Measurements from ENCODE around the gene SULT1B1. TPM values are rescaled to one million over a fixed set of nuclear protein-coding genes. Genes with fewer than 3 reads are reported as not detected.

Gene SULT1B1
- total RNA-seq, 2 donors from 2014 or later, result 1.8 to 4.0 TPM

- Histone ChIP-seq H3K4me3 (no peak overlapping the region), H3K9me3 (no peaks in the 10 kb centered on the region), H3K36me3 (replicated peaks in 1 of 2; ENCODE audit: insufficient read depth in 1 of 2, low read depth in 2 of 2) (no peaks in the 10 kb centered on the region), H3K27ac (no peak overlapping the region), H3K4me1 (no peaks in the 10 kb centered on the region), H3K27me3 (no peaks in the 10 kb centered on the region)
- DNase-seq (no peak), ATAC-seq (no peak)
- 58 to 66% methylated on average over 1 of the region's 1 CpG for WGBS, 2 donors
- TF ChIP-seq CTCF (IDR thresholded peaks at IDR 0.05) (no peak), POLR2A (IDR thresholded peaks at IDR 0.05) (no peak)
- intact Hi-C loops (cut with DNase I), result no loop called here
Observed at GRCh38 chr4:69786547-69786946, 26.1 kb upstream of the SULT1B1 start.

DNA sequence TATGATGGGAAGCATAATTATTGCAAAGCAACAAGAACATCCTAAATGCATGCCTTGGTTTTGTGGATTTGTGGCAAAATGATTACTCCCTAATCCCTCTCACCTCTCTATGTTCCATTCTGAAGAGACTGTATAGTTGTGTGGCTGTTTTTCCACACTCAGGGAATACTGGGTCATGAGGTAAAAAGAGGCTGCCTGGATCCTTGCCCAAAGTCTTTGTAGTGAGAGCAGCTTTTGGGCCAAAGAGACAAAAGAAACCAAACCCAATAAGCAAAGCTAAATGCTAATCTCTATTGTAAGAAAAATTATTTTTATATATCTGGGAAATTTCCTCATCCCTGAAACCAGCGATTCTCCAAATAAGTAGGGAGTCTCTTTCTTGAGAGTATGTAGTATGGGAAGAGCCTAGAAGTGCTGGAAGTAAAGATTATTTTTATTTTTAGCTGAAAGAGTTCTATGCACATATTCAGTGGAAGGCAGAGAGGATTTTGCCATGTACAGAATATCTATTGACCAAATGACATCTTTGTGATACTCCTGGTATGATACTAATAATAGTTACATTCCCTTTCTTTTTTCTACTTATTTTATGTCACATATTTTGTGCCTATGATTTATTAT, 24.9 kb upstream of the SULT1B1 start:
- H3K4me1 ChIP-seq, result no peaks in the 10 kb centered on the region
- H3K27me3 ChIP-seq, result no peaks in the 10 kb centered on the region
- 84 to 96% methylated on average over 1 of the region's 1 CpG for WGBS, 2 donors
- no peak overlapping the region for H3K4me3 ChIP-seq
- H3K36me3 ChIP-seq (replicated peaks in 1 of 2; ENCODE audit: insufficient read depth in 1 of 2, low read depth in 2 of 2), result no peaks in the 10 kb centered on the region
- no peak for ATAC-seq
- H3K27ac ChIP-seq, result no peak overlapping the region
- TF ChIP-seq CTCF (IDR thresholded peaks at IDR 0.05) (no peak), POLR2A (IDR thresholded peaks at IDR 0.05) (no peak)
- no peaks in the 10 kb centered on the region for H3K9me3 ChIP-seq
- intact Hi-C loops (cut with DNase I), result no loop called here
- DNase-seq, result no peak

DNA sequence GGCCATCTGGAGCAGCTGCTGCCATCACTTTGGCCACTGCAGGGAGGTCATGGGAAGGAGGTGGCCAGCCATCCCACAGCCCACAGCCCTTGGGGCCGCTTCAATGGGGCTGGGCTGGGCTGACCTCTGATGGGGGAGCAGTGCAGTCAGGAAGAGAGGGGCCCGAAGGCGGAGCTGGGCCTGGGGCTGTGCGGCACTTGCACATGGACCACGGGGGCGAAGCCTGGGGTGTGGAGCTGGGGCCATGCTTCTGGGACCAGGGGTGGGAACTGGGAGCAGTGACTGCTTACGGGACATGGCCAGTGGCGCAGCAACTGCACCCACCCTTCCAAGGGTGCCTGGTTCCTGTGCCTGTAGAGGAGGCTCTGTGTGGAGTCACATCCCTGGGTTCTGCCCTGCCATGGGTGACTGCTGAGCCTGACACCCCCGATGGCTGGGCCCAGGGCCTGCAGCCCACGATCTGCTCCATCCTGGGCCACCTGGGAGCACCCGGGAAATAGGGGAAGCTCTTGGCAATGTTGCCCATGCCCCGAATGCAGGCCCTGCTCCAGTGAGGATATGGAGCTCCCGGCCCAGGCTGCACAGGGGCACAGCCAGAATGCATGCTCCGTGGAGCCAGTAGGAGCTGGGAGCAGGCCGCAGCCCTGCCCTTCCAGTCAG, 22.4 kb upstream of the SULT1B1 start:
- no peak for TF ChIP-seq CTCF (IDR thresholded peaks at IDR 0.05)
- no peak for TF ChIP-seq POLR2A (IDR thresholded peaks at IDR 0.05)
- Histone ChIP-seq H3K4me1 (no peaks in the 10 kb centered on the region), H3K27me3 (no peaks in the 10 kb centered on the region), H3K4me3 (no peak overlapping the region), H3K9me3 (no peaks in the 10 kb centered on the region), H3K27ac (no peak overlapping the region), H3K36me3 (replicated peaks in 1 of 2; ENCODE audit: insufficient read depth in 1 of 2, low read depth in 2 of 2) (no peaks in the 10 kb centered on the region)
- 92 to 95% methylated on average over 11 to 12 of the region's 15 CpGs for WGBS, 2 donors
- intact Hi-C loops (cut with DNase I), result no loop called here
- DNase-seq, result no peak
- ATAC-seq, result no peak

- Histone ChIP-seq H3K9me3 (no peaks in the 10 kb centered on the region), H3K4me1 (no peaks in the 10 kb centered on the region), H3K27me3 (no peaks in the 10 kb centered on the region), H3K36me3 (replicated peaks in 1 of 2; ENCODE audit: insufficient read depth in 1 of 2, low read depth in 2 of 2) (no peaks in the 10 kb centered on the region), H3K27ac (no peak overlapping the region), H3K4me3 (no peak overlapping the region)
- TF ChIP-seq POLR2A (IDR thresholded peaks at IDR 0.05), result no peak
- no peak for TF ChIP-seq CTCF (IDR thresholded peaks at IDR 0.05)
- intact Hi-C loops (cut with DNase I), result no loop called here
- WGBS, 2 donors, result 78 to 80% methylated on average over 19 of the region's 19 CpGs
- DNase-seq (no peak), ATAC-seq (no peak)
Observed at GRCh38 chr4:69781458-69782418, 21.3 kb upstream of the SULT1B1 start.

Data from body of pancreas (tissue), 4 donors.